ENCODE measurements around the gene LIN7C.

- TF ChIP-seq, protein P1, sequence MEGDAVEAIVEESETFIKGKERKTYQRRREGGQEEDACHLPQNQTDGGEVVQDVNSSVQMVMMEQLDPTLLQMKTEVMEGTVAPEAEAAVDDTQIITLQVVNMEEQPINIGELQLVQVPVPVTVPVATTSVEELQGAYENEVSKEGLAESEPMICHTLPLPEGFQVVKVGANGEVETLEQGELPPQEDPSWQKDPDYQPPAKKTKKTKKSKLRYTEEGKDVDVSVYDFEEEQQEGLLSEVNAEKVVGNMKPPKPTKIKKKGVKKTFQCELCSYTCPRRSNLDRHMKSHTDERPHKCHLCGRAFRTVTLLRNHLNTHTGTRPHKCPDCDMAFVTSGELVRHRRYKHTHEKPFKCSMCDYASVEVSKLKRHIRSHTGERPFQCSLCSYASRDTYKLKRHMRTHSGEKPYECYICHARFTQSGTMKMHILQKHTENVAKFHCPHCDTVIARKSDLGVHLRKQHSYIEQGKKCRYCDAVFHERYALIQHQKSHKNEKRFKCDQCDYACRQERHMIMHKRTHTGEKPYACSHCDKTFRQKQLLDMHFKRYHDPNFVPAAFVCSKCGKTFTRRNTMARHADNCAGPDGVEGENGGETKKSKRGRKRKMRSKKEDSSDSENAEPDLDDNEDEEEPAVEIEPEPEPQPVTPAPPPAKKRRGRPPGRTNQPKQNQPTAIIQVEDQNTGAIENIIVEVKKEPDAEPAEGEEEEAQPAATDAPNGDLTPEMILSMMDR (conservative IDR thresholded peaks at IDR 0.05; ENCODE audit: low read depth, low read length), result no peak
- no peak for TF ChIP-seq EZH2 (IDR thresholded peaks at IDR 0.05; ENCODE audit: borderline replicate concordance, low read depth, low read length, poor library complexity, severe bottlenecking)
Measured at GRCh38 chr11:27509908-27510307, 3.3 kb upstream of the LIN7C start.

Measured in A673 (cell line).